Measurements from ENCODE around the gene OR6S1.

DNA sequence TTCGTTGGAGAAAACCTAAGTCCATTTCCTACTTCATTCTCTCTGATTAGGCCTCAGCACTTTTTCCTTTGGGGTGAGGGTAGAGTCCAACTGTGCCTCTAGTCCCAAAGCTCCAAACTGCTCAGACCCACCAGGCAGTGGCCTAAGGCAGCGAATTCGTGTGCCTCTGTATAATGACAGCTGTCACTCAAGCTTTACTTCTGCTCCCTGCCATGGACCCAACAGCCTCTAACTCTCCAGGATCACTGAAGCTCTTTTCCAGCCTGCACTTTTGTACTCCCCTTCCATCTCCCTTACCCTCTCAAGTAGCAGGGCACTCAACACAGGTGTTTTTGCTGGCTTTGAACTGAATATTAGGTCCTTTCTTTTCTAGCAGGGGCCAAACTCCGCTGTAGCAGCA, 14.8 kb upstream of the OR6S1 start:
- TF ChIP-seq ZNF558 (tag by site-specific recombination; IDR thresholded peaks at IDR 0.05) (no peak), ZNF624 (tag by site-specific recombination; IDR thresholded peaks at IDR 0.05) (no peak), ZFP69B (tag by site-specific recombination; IDR thresholded peaks at IDR 0.05) (no peak), ZNF585B (tag by site-specific recombination; IDR thresholded peaks at IDR 0.05) (no peak)
- TF ChIP-seq, protein P1, sequence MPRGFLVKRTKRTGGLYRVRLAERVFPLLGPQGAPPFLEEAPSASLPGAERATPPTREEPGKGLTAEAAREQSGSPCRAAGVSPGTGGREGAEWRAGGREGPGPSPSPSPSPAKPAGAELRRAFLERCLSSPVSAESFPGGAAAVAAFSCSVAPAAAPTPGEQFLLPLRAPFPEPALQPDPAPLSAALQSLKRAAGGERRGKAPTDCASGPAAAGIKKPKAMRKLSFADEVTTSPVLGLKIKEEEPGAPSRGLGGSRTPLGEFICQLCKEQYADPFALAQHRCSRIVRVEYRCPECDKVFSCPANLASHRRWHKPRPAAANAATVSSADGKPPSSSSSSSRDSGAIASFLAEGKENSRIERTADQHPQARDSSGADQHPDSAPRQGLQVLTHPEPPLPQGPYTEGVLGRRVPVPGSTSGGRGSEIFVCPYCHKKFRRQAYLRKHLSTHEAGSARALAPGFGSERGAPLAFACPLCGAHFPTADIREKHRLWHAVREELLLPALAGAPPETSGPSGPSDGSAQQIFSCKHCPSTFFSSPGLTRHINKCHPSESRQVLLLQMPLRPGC (tag by site-specific recombination; IDR thresholded peaks at IDR 0.05) = no peak

Data from HEK293 (cell line).